ENCODE data around the gene BRCA2.

DNA sequence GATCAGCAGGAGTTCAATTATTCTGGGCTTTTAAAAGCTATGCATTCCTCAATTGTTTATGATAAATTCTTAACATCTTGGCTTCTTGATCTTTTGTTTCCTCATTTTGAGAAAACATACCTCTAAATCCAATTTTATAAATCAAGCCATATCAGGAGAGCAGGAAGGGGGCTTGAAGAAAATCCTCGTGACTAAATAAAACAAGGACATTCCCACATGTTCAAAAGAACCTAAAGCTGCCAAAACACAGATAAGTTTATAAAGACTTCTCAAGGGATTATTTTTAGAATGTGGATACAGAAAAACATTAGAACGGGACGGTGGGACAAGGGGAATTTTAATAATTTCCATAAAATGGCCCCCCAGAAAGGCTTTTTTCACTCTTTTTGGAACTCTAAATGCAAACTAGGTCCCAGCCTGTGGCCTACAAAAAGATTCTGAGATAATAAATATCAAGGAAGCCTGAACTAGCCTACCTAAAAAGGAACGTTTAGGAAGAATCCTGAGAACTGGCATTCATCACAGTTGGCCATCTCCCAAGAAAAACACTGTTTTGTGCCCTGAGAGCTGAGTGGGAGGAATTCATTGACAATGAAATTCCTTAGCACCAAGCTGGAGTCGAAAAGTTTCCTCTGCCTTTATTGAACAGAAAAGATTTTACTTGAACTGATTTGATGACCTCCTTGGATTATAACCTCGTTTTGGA is 30.2 kb upstream of the BRCA2 start:
- TF ChIP-seq EZH2 (IDR thresholded peaks at IDR 0.05; ENCODE audit: insufficient read depth, poor library complexity, severe bottlenecking), result no peak
- TF ChIP-seq EZH2phosphoT487 (IDR thresholded peaks at IDR 0.05; ENCODE audit: insufficient read depth, low read depth), result no peak

Measured in GM23248 (cell line).